ENCODE results near the gene KDM7A.
"Not testable (repeated sequence)": the region's sequence is repeated elsewhere in the genome, so short reads cannot be mapped to it uniquely, and the experiment has no call there.

Gene KDM7A

DNA sequence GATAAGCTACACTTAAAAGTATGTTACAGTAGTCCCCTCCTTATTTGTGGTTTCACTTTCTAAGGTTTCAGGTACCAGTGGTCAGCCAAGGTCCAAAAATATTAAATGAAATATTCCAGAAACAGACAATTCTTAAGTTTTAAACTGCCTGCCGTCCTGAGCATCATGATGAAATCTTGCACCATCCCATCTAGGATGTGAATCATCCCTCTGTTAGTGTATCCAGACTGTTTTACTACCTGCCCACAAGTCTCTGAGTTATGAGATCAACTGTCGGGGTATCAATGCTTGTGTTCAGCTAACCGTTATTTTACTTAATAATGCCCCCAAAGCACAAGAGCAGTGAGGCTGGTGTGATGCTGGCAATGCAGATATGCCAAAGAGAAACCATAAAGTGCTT lies 11.4 kb downstream of the KDM7A start:
- H3K27ac ChIP-seq, result no peak overlapping the region
- no peak overlapping the region for H3K4me3 ChIP-seq

GRCh38 chr7:140162081-140162480 lies 14.7 kb downstream of the KDM7A start:
- not testable (repeated sequence) for H3K27ac ChIP-seq, H3K4me3 ChIP-seq

DNA sequence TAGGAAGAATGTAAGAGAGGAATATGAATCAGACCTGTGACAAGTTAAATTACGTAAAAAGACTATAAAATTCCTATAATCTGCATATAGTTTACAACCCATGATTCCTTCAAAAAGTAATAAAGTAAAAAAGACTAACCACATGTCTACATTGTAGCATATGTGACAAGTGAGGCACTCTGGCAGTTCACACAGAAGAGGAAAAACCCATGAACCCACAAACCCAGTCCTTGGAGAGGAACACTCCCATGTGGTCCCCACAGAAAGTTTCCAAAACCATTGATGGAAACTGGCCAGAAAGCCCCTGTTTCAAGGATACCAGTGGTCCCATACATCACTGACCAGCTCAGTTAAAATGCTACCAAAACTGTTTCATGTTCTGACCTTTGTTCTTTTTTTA lies 15.7 kb downstream of the KDM7A start:
- no peak overlapping the region for H3K4me3 ChIP-seq

DNA sequence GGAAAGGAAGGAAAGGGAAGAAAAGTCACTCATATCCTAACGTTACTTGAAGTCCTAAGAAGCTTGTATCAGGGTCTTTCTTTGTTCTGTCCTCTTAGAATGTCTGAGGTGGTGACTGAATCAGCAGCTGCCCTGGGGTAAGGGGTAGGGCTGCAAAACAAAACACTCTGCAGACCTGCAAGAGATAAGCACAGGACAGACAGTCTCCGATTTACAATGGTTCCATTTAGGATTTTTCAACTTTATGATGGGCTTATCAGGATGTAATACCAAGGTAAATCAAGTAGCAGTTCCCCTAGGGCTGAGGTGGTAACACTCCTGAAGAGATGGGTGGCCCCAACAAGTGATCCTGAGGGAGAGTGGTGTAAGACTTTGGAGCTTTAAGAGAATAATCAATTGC lies 16.5 kb downstream of the KDM7A start:
- Histone ChIP-seq H3K4me3 (no peak overlapping the region), H3K27ac (no peak overlapping the region)

More for the DNA sequence above, 15.7 kb downstream of the KDM7A start:
- no peak overlapping the region for H3K27ac ChIP-seq

DNA sequence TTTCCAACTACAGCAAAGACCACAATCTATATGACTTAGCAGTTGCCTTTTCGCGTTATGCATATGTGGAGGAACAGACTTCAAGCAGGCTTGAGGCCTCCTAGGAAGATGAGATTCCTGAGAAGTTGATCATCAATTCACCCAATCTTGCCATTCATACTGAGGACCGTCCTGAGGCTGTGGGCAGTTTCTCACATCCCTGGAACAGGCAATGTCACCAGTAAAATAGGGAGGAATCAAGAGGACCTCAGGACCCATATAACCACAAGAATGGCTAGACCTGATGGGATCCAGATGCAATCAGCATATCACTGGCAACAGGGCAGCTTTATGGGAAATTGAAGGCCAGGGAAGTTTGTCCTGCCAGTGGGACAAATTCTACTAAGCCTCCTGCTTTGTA lies 17.3 kb downstream of the KDM7A start:
- Histone ChIP-seq H3K27ac (no peak overlapping the region), H3K4me3 (no peak overlapping the region)

GRCh38 chr7:140156460-140157080 lies 20.2 kb downstream of the KDM7A start:
- H3K4me3 ChIP-seq, result no peak overlapping the region
- H3K27ac ChIP-seq, result no peak overlapping the region

GRCh38 chr7:140155428-140155827 lies 21.4 kb downstream of the KDM7A start:
- Histone ChIP-seq H3K4me3 (no peak overlapping the region), H3K27ac (no peak overlapping the region)

DNA sequence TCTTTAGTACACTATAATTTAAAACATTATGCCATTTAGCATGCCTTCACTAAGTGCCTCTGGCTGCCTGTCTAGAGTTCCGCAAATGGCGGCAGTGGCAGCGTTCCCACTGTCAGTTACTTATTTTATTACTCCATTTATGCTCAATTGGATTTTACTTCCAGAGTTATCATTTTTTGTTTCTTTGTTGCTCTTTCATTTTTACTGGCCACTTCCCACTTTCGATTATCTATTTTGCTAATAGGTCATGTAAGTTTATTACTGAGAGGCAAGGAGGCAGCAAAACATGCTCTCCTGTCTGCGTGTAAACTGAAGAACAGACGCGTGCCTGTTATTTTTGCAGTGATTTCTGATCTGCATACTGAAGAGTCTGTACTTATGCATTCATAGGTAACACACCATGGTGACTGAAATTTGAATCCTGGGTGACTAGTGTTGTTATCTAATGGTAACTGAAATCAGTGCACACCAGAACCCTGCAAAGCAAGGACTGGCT lies 23.1 kb downstream of the KDM7A start:
- H3K27ac ChIP-seq, result no peak overlapping the region
- no peak overlapping the region for H3K4me3 ChIP-seq

- H3K4me3 ChIP-seq, result no peak overlapping the region
- H3K27ac ChIP-seq, result no peak overlapping the region
Observed at GRCh38 chr7:140146574-140146973, 30.2 kb downstream of the KDM7A start.

DNA sequence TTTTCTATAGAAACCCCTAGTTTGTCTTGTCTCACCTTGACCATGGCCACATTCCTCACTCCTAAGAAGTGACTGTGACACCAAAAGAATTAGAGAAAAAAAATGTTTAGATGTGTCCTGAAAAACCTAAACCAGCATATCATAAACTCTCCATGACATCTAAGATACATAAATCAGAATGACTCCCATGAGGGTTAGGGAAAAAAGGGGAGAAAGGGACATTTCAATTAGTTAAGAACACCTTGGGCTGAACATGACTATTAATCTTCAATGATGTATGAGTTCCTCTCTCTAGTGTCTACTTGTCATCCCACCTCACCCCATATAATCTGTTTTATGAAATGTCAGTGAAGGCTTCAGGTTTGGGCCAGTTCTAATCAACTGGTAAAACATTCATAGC lies 31.1 kb downstream of the KDM7A start:
- no peak overlapping the region for H3K27ac ChIP-seq
- H3K4me3 ChIP-seq, result no peak overlapping the region

- H3K4me3 ChIP-seq, result no peak overlapping the region
- no peak overlapping the region for H3K27ac ChIP-seq
Observed at GRCh38 chr7:140144821-140145220, 32.0 kb downstream of the KDM7A start.

- H3K4me3 ChIP-seq, result no peak overlapping the region
- no peak overlapping the region for H3K27ac ChIP-seq
Observed at GRCh38 chr7:140143997-140144396, 32.8 kb downstream of the KDM7A start.

DNA sequence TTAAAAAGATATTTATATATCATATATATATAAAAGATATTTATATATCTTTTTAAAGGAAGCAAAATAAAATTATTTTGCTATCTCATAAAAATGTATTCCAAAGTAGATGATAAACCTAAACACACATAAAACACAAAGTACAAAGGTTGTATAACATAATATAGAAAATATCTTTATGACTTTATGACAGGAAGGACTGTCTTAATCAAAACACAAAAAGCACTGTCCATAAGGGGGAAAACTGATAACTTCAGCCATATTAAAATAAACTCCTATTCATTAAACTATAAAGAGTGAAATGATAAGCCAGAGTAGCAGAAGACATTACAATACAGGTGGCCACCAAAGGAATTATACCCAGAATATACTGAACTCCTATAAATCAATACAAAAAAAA lies 34.8 kb downstream of the KDM7A start:
- H3K4me3 ChIP-seq, result no peak overlapping the region
- H3K27ac ChIP-seq, result no peak overlapping the region

- Histone ChIP-seq H3K4me3 (no peak overlapping the region), H3K27ac (no peak overlapping the region)
Observed at GRCh38 chr7:140141256-140141655, 35.5 kb downstream of the KDM7A start.

DNA sequence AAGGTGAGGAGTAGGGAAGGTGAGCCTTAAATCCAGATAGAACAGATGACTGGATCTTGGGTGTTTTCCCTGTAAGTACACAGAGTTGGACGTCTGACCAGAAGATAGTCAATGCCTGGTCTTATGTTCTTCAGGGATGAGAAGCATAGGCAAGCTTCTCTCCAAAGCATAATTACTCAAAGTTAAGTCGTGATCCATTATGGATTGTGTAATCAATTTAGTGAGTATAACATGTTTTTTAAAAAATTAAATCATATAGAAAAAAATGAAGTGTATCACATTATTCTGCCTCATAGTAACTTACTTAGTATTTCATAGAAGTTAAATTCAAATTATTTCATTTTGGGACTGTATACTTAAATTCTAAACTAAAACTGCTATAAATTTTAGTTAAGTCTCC lies 39.7 kb downstream of the KDM7A start:
- Histone ChIP-seq H3K4me3 (no peak overlapping the region), H3K27ac (no peak overlapping the region)

DNA sequence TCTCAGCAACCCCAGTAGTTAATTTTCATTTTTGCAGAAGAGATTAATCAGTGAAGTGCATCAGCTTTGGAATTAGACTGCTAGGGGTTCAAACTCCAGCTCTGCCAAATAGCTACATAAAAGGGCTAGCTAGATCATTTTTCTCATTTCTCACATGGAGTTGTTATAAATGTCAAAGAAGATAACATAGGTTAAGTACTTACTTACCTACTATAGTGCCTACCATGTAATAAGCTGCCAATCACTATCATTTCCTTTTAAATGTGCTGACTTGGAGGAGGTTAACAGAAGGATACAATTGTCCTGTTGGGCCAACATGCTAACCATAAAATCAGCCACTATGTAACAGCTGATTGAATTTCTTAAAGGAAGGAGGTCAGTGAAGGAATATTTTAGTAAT lies 40.7 kb downstream of the KDM7A start:
- Histone ChIP-seq H3K4me3 (no peak overlapping the region), H3K27ac (no peak overlapping the region)

DNA sequence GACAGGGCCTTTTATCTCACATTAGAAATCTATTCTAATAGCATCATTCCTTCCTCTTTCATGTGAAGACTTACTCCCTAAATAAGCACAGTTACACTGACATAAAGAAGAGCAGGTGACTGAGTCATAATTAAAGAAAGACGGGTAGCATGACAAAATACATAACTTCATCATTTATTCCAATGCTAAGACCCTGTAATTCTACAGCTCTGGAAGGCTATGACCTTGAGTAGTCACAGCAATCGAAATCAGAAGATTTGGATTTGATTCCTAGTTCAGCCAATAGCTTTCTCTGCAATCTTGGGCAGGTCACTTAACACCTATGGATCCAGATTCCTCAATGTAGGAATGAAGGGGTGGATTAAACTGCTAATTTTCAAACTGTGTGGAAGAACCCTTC lies 42.7 kb downstream of the KDM7A start:
- H3K4me3 ChIP-seq, result no peak overlapping the region
- no peak overlapping the region for H3K27ac ChIP-seq

GRCh38 chr7:140127360-140128127 lies 49.2 kb downstream of the KDM7A start:
- H3K4me3 ChIP-seq, result no peak overlapping the region
- no peak overlapping the region for H3K27ac ChIP-seq

- Histone ChIP-seq H3K27ac (no peak overlapping the region), H3K4me3 (no peak overlapping the region)
Observed at GRCh38 chr7:140126435-140127034, 50.2 kb downstream of the KDM7A start.

DNA sequence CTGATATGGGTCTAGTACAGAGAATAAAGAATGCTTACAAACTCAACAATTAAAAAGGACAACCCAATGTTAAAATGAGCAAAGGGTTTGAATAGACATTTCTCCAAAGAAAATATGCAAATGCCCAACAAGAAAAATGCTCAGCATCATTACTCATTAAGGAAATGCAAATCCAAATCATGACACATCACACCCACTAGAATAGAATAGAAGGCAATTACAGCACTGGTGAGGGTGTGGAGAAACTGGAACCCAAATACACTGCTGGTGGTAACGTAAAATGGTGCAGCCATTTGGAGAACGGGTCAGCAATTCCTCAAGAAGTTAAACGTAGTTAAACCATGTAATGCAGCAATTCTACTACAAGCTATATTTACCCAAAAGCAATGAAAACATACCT lies 53.8 kb downstream of the KDM7A start:
- H3K4me3 ChIP-seq, result no peak overlapping the region
- no peak overlapping the region for H3K27ac ChIP-seq

DNA sequence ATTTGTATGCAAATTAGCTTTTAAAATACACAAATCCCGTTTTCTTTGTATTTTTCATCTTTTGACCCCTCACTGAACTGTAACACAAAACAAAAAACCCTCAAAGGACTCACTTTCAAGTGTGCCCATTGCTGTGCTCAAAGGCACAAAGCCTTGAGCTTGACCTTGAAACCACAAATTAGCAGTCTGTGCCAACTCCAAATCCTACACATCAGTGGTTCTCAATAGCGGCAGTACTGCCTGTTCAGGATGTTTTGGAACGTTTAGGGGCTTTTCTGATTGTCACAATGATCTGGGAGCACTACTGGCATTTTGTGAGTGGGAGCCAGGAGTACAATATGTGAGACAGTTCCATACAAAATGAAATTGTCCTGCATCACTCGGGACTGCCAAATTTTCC lies 55.5 kb downstream of the KDM7A start:
- no peak overlapping the region for H3K4me3 ChIP-seq
- H3K27ac ChIP-seq, result no peak overlapping the region
